Dedifferentiated amniotic fluid mesenchymal stem cell (primary cell): ENCODE data around the gene MTLN.
"Not testable (repeated sequence)": the region's sequence is repeated elsewhere in the genome, so short reads cannot be mapped to it uniquely, and the experiment has no call there.

Experiments
- DNase-seq: peaks from one replicate; pipeline ENCODE4 v3.0.0-alpha.2; 2016; ENCODE audit errors: extremely low spot score

The MTLN gene

DNA sequence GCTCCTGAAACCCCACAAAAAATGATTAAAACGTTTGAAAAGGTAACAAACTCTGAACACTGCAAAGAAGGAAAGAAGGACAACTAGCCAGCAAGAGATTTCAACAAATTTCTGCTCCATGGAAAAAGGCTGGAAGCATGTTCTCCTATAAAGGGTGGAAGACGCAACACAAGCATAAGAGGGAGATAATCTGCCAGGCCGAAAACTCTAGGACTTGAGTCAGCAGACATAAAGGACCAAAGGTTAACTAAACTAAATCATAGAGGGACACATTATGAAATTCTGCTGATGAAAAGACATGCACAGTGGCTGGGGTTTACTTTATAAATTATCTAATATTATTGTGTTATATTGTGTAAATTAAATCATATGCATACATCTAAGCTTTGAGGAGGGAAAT, 14.3 kb downstream of the MTLN start:
- DNase-seq = no peak

DNA sequence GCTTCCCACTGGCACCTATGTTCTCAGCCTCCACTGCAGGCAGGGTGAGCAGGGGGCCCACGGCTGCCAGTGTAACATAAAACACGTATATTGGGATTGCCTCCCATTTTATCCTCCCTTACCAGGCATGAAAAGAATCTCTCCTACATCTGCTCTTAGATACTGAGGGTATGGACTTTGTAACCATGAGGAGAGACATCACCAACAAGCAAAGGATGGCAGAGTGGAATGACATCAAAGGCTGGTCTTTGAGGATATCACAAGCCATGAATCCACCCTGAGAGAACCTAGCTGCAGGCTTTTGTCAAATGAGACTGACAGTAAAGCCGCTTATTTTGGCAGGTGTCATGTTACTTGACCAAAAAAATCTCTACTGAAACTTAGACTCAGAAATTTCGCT, 14.9 kb downstream of the MTLN start:
- DNase-seq = no peak

DNA sequence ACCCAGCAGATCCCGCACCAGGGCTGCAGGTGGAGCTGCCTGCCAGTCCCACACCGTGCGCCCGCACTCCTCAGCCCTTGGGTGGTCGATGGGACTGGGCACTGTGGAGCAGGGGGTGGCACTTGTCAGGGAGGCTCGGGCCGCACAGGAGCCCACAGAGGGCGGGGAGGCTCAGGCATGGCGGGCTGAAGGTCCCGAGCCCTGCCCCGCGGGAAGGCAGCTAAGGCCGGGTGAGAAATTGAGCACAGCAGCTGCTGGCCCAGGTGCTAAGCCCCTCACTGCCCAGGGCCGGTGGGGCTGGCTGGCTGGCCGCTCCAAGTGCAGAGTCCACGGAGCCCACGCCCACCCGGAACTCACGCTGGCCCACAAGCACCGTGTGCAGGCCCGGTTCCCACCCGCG, 22.2 kb downstream of the MTLN start:
- DNase-seq = not testable (repeated sequence)

DNA sequence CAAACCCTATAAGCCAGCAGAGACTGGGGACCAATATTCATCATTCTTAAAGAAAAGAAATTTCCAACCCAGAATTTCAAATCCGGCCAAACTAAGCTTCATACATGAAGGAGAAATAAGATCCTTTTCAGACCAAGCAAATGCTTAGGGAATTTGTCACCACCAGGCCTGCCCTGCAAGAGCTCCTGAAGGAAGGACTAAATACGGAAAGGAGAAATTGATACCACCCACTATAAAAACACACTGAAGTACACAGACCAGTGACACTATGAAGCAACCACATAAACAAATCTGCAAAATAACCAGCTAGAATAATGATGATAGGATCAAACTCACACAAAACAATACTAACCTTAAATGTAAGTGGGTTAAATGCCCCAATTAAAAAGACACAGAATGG, 29.9 kb downstream of the MTLN start:
- DNase-seq = no peak

DNA sequence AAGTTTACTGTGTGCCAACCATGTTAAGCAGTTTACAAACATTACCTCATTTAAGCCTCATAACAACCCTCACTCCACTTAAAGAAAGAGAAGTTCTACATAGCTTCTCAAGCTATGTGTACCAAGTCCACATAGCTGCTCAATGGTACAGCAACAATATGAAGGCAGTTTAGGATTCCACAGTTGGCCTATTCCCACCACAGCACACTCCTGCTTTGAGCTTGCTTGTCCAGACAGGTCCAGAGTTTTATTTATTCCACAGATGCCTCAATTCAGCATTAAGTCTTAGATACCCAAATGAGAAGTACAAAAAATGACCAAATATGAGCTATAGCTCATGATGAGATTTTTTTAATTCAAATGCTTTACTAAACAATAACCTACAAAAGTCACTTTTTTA, 32.3 kb downstream of the MTLN start:
- DNase-seq = no peak

DNA sequence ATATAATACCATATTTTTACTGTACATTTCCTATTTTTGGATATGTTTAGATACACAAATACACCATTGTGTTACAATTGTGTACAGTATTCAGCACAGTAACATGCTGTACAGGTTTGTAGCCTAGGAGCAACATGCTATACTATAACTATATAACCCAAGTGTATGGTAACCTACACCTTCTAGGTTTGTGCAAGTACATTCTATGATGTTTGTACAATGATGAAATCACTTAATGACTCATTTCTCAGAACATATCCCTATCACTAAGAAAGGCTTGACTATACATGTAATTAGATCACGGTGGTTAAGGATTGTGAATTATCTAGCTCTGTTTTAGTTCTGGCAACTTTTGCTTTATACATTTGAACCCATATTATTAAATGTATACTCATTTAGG, 38.8 kb downstream of the MTLN start:
- no peak for DNase-seq

DNA sequence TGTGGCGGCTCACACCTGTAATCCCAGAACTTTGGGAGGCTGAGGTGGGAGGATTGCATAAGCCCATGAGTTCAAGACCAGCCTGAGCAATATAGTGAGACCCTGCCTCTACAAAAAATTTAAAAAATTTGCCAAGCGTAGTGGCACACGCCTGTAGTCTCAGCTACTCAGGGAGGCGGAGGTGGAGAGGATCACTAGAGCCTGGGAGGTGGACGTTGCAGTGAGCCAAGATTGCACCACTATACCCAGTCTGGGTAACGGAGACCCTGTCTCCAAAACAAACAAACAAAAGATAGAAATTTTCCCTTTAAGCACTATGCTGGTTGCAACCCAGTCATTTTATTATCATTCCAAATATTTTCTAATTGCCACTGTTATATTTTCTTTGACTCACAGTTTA, 39.8 kb downstream of the MTLN start:
- no peak for DNase-seq

DNA sequence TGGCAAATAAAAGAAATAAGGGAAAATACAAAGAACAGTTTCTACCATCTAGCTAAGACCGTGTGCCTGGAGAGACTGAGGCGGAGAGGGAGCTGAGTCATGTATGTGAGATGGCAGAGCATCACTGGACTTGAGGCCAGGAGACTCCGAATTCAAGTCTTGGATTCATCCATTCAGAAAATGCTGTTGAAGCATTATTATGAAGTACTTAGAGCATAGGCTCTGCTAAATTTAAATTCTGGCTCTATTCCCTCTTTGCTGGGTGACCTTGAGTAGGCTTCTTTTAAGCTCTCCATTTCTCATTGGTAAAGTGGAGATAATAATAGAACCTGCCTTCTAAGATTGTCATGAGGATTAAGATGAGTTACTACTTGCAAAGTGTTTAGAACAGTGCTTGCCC, 42.2 kb downstream of the MTLN start:
- no peak for DNase-seq

DNA sequence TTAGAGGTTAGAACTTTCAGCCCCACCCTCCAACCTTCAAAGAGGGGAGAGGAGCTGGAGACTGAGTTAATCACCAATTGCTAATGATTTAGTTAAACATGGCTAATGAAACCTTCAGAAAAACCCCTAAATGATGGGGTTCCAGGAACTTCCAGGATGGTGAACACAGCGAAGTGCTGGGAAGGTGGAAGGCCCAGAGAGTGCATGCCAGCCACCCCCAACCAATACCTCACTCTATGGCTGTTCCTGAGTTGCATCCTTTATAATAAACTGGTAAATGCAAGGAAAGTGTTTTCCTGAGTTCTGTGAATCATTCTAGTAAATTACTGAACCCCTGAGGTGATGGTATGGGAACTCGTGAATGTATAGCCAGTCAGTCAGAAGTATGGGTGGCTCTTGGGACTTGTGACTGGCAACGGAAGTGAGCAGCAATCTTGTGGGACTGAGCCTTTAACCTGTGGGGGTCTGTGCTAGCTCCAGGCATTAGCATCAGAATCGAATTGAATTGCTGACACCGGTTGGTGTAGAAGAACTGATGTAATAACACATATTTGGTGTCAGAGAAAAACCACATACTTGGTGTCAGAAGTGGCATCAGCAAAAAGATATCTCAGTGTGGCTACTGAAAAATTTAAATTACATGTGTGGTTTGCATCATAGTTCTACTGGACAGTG, 44.9 kb downstream of the MTLN start:
- no peak for DNase-seq

DNA sequence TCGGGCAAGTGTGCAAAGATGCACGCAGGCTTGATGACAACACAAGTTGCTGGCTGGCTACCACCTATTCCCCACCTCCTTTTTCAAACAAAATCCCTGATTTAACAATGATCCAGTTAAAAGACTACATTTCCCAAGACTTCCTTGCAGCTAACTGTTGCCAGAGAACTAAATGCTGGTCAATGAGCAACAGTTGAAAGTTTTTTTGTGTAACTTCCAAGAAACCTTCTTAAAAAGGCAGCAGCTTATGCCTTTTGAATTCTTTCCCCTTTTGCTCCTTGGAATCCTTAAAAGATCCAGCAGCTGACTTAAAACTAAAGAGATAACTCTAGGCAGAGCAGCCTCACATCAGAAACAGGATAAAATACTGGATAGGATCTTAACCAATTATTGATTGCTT, 46.1 kb downstream of the MTLN start:
- no peak for DNase-seq
